ENCODE results near the gene RASSF4.

GRCh38 chr10:45035673-45036072, 76.1 kb downstream of the RASSF4 start:
- TF ChIP-seq CTCF (IDR thresholded peaks at IDR 0.05) (no peak), POLR2A (IDR thresholded peaks at IDR 0.05) (no peak)
